ENCODE measurements around the gene ARMC10. TPM values are rescaled to one million over a fixed set of nuclear protein-coding genes. Genes with fewer than 3 reads are reported as not detected.

Gene ARMC10
- total RNA-seq, 6 donors from 2014 or later, result 13.6 to 34.5 (median 30.4) TPM

- Histone ChIP-seq H3K36me3 (peaks cover 0 to 55% (median 20%) of the 10 kb centered on the region in 4 donors), H3K4me3 (no peak overlapping the region), H3K27ac (no peak overlapping the region), H3K9me3 (no peaks in the 10 kb centered on the region), H3K4me1 (no peaks in the 10 kb centered on the region), H3K27me3 (no peaks in the 10 kb centered on the region)
- TF ChIP-seq POLR2AphosphoS5 (IDR thresholded peaks at IDR 0.05), result no peak
- TF ChIP-seq CTCF (IDR thresholded peaks at IDR 0.05), result no peak
- TF ChIP-seq POLR2A (IDR thresholded peaks at IDR 0.05), result no peak
- no peak for TF ChIP-seq EP300 (IDR thresholded peaks at IDR 0.05)
- 74 to 77% methylated on average over 6 of the region's 6 CpGs for WGBS, 2 donors
- DNase-seq, result no peak
- ATAC-seq (ENCODE audit: low FRiP score in 2 of 2), result no peak
These were observed 49.6 kb downstream of the ARMC10 start for GRCh38 chr7:103124429-103124979.

GRCh38 chr7:103127006-103127405 lies 52.1 kb downstream of the ARMC10 start:
- Histone ChIP-seq H3K4me1 (peaks cover 0 to 3% (median 0%) of the 10 kb centered on the region in 4 donors), H3K36me3 (peaks cover 0 to 36% (median 15%) of the 10 kb centered on the region in 4 donors), H3K27me3 (no peaks in the 10 kb centered on the region), H3K4me3 (no peak overlapping the region), H3K27ac (no peak overlapping the region), H3K9me3 (no peaks in the 10 kb centered on the region)
- DNase-seq (no peak), ATAC-seq (ENCODE audit: low FRiP score in 2 of 2) (no peak)
- no peak for TF ChIP-seq POLR2A (IDR thresholded peaks at IDR 0.05)
- no peak for TF ChIP-seq POLR2AphosphoS5 (IDR thresholded peaks at IDR 0.05)
- 80 to 98% methylated on average over 2 of the region's 2 CpGs for WGBS, 2 donors

DNA sequence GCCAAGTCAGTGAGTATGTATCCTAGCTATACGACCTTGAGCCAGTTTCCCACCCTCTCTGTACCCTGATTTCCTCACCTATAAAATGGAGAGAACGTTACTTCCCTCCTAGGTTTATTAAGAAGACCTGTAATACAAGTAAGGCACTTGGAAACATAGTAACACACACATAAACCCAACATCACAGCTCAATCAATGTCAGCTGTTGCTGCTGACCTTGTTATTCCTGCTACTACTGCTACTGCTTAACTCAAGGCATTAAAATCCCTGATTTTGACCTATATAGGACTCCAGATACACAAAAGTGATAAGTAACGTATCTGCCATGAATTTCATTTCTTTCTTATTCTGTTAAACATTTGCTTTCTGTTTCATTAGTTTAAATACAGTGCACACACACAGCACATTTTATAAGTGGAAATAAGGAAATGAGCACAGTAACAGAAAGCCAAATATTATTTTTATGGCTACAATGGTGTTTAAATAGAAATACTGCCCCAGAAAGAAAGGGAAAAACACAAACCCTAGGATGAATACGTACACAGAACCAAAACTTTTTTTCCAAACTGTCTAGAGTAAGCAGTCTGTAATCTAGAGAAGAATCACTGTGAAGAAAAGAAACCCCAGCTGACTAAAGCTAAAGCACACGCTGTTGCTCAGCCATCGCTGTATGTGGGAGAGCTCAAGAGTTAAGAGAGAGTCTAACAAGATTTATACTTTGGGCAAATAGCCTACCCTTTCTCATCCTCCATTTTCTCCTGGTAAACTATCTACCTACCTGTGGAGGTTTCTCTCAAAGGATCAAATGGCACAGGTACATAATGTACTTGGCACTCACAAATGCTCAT lies 55.0 kb downstream of the ARMC10 start:
- peaks cover 0 to 27% (median 13%) of the 10 kb centered on the region in 4 donors for H3K36me3 ChIP-seq
- no peaks in the 10 kb centered on the region for H3K9me3 ChIP-seq
- ATAC-seq (ENCODE audit: low FRiP score in 2 of 2) (no peak), DNase-seq (no peak)
- H3K4me1 ChIP-seq, result peaks cover 0 to 3% (median 0%) of the 10 kb centered on the region in 4 donors
- H3K4me3 ChIP-seq, result no peak overlapping the region
- WGBS, 2 donors, result 48 to 64% methylated on average over 6 of the region's 6 CpGs
- TF ChIP-seq CTCF (IDR thresholded peaks at IDR 0.05) (no peak), POLR2A (IDR thresholded peaks at IDR 0.05) (no peak), POLR2AphosphoS5 (IDR thresholded peaks at IDR 0.05) (no peak), EP300 (IDR thresholded peaks at IDR 0.05) (no peak)
- no peak overlapping the region for H3K27ac ChIP-seq
- H3K27me3 ChIP-seq, result no peaks in the 10 kb centered on the region

- H3K4me1 ChIP-seq, result peaks cover 0 to 3% (median 1%) of the 10 kb centered on the region in 4 donors
These were observed 56.1 kb downstream of the ARMC10 start for GRCh38 chr7:103130901-103131624.

More at GRCh38 chr7:103130901-103131624, 56.1 kb downstream of the ARMC10 start:
- Histone ChIP-seq H3K27me3 (no peaks in the 10 kb centered on the region), H3K27ac (no peak overlapping the region), H3K9me3 (no peaks in the 10 kb centered on the region), H3K4me3 (no peak overlapping the region), H3K36me3 (peaks cover 0 to 20% (median 12%) of the 10 kb centered on the region in 4 donors)
- 80 to 82% methylated on average over 9 of the region's 9 CpGs for whole genome bisulfite sequencing, 2 donors
- DNase-seq, result peak in 1 of 2 donors; percentile 27
- no peak for TF ChIP-seq POLR2A (IDR thresholded peaks at IDR 0.05)
- TF ChIP-seq EP300 (IDR thresholded peaks at IDR 0.05), result no peak
- no peak for TF ChIP-seq POLR2AphosphoS5 (IDR thresholded peaks at IDR 0.05)
- no peak for TF ChIP-seq CTCF (IDR thresholded peaks at IDR 0.05)
- ATAC-seq (ENCODE audit: low FRiP score in 2 of 2), result no peak

Data from upper lobe of left lung (tissue), 6 donors.